Fibroblast of the aortic adventitia (primary cell): ENCODE measurements around the gene MAPK14. TPM values are rescaled to one million over a fixed set of nuclear protein-coding genes. Genes with fewer than 3 reads are reported as not detected.
A peak's percentile ranks its signal among the peaks of the same experiment; 100 is the strongest.
"Not testable (repeated sequence)": the region's sequence is repeated elsewhere in the genome, so short reads cannot be mapped to it uniquely, and the experiment has no call there.

Experiments
- DNase-seq: peaks from one replicate; pipeline ENCODE4 v3.0.0-alpha.2; 2010; ENCODE audit warnings: low read depth
- H3K4me3 ChIP-seq: 2 replicates; pipeline ENCODE4 v1.5.1; 2011; ENCODE audit warnings: low read depth, mild to moderate bottlenecking, control low read depth, low read length, moderate library complexity
- CTCF ChIP-seq: IDR thresholded peaks from 2 replicates; pipeline ENCODE4 v1.5.1; 2011; ENCODE audit warnings: mild to moderate bottlenecking, low read length, control low read depth, inconsistent platforms; ENCODE audit not compliant: insufficient read depth
- total RNA-seq: library from RNA; depleted of rRNA; stranded (reverse); fragments of >200 nt; gene quantifications from 2 replicates; pipeline ENCODE4 v1.2.3, GENCODE V29; 2012; ENCODE audit warnings: low replicate concordance

Gene MAPK14
- total RNA-seq, 1 donor = 72.5 TPM

GRCh38 chr6:36125575-36125974, 98.0 kb downstream of the MAPK14 start:
- no peak for TF ChIP-seq CTCF
- no peak for DNase-seq
- H3K4me3 ChIP-seq = no peak overlapping the region

- no peak overlapping the region for H3K4me3 ChIP-seq
- no peak for DNase-seq
- TF ChIP-seq CTCF = no peak
These were observed 98.5 kb downstream of the MAPK14 start for GRCh38 chr6:36126121-36126520.

GRCh38 chr6:36126553-36127458, 99.2 kb downstream of the MAPK14 start:
- TF ChIP-seq CTCF = no peak
- H3K4me3 ChIP-seq = no peak overlapping the region
- DNase-seq = peak; percentile 41

GRCh38 chr6:36127462-36128016, 99.9 kb downstream of the MAPK14 start:
- no peak for TF ChIP-seq CTCF
- peak; percentile 82 for DNase-seq
- H3K4me3 ChIP-seq = no peak overlapping the region

GRCh38 chr6:36128073-36128472, 100.5 kb downstream of the MAPK14 start:
- H3K4me3 ChIP-seq = no peak overlapping the region
- DNase-seq = no peak
- TF ChIP-seq CTCF = no peak

- no peak for TF ChIP-seq CTCF
- H3K4me3 ChIP-seq = no peak overlapping the region
- no peak for DNase-seq
These were observed 101.2 kb downstream of the MAPK14 start for GRCh38 chr6:36128793-36129192.

GRCh38 chr6:36129334-36129733, 101.7 kb downstream of the MAPK14 start:
- not testable (repeated sequence) for H3K4me3 ChIP-seq, DNase-seq
